SU-DHL-6 (cell line): ENCODE results near the gene SLC1A6.

Experiments
- CTCF ChIP-seq: fragments of 200-600 bp; sonication (generic); IDR thresholded peaks from one replicate; pipeline ENCODE4 v1.5.1; 2017; ENCODE audit warnings: antibody characterized with exemption, mild to moderate bottlenecking, low read length, moderate library complexity; ENCODE audit not compliant: insufficient read depth, poor library complexity, severe bottlenecking
- EZH2phosphoT487 ChIP-seq: fragments of 200-600 bp; sonication (generic), shearing (Covaris generic); conservative IDR thresholded peaks from 2 replicates; pipeline ENCODE4 v1.6.1; 2018; ENCODE audit warnings: mild to moderate bottlenecking, antibody characterized with exemption, low read length, moderate library complexity, mixed read lengths

- TF ChIP-seq CTCF = no peak
- TF ChIP-seq EZH2phosphoT487 = no peak
These were observed 77.9 kb downstream of the SLC1A6 start for GRCh38 chr19:14901675-14902260.
